GM18498 (cell line): Measurements from ENCODE around the gene HNRNPU.
A peak's percentile ranks its signal among the peaks of the same experiment; 100 is the strongest.

ENCODE experiments used
- ATAC-seq: cut with Tn5 transposase; IDR thresholded peaks from one replicate; pipeline ENCODE4 v1.9.1; 2021; ENCODE audit warnings: mild to moderate bottlenecking, moderate library complexity; ENCODE audit not compliant: unreplicated experiment

Gene HNRNPU

GRCh38 chr1:244864253-244865027, at the start of gene HNRNPU:
HNRNPU (minus strand) TSS chr1:244864543; CDS start chr1:244864307, 236 bp downstream.
- ATAC-seq = peak; percentile 68

- no peak for ATAC-seq
These were observed 49.5 kb upstream of the HNRNPU start for GRCh38 chr1:244913806-244914205.

- ATAC-seq = no peak
These were observed 39.8 kb upstream of the HNRNPU start for GRCh38 chr1:244904119-244904518.

- ATAC-seq = no peak
These were observed 37.2 kb upstream of the HNRNPU start for GRCh38 chr1:244901400-244902015.

- no peak for ATAC-seq
These were observed 33.3 kb upstream of the HNRNPU start for GRCh38 chr1:244897476-244898254.

- no peak for ATAC-seq
These were observed 32.2 kb upstream of the HNRNPU start for GRCh38 chr1:244896550-244896949.

- no peak for ATAC-seq
These were observed 29.5 kb upstream of the HNRNPU start for GRCh38 chr1:244893836-244894235.

- no peak for ATAC-seq
These were observed 22.9 kb upstream of the HNRNPU start for GRCh38 chr1:244887281-244887680.

GRCh38 chr1:244881552-244882280, 17.4 kb upstream of the HNRNPU start:
- no peak for ATAC-seq

GRCh38 chr1:244878681-244879080, 14.3 kb upstream of the HNRNPU start:
- ATAC-seq = no peak

GRCh38 chr1:244876228-244876910, 12.0 kb upstream of the HNRNPU start:
- no peak for ATAC-seq

GRCh38 chr1:244874974-244875579, 10.7 kb upstream of the HNRNPU start:
- no peak for ATAC-seq

- ATAC-seq = no peak
These were observed 5.6 kb upstream of the HNRNPU start for GRCh38 chr1:244869950-244870349.

- ATAC-seq = no peak
These were observed 5.1 kb upstream of the HNRNPU start for GRCh38 chr1:244869364-244869827.

GRCh38 chr1:244868484-244869363, 4.4 kb upstream of the HNRNPU start:
- ATAC-seq = no peak

GRCh38 chr1:244866355-244866754, 2.0 kb upstream of the HNRNPU start:
- ATAC-seq = no peak

- no peak for ATAC-seq
These were observed 1.5 kb upstream of the HNRNPU start for GRCh38 chr1:244865820-244866219.

- ATAC-seq = no peak
These were observed 657 bp upstream of the HNRNPU start for GRCh38 chr1:244865028-244865371.
